GM23248 (cell line): ENCODE data around the gene ZMYND19.

Experiments
- EZH2 ChIP-seq: fragments of 200-600 bp; sonication (generic); IDR thresholded peaks from 2 replicates; pipeline ENCODE4 v1.6.1; 2018; ENCODE audit warnings: antibody characterized with exemption, mild to moderate bottlenecking; ENCODE audit not compliant: insufficient read depth, poor library complexity, severe bottlenecking
- EZH2phosphoT487 ChIP-seq: fragments of 200-600 bp; sonication (generic); IDR thresholded peaks from 2 replicates; pipeline ENCODE4 v1.6.1; 2018; ENCODE audit warnings: antibody characterized with exemption, moderate library complexity, mild to moderate bottlenecking, low read depth; ENCODE audit not compliant: insufficient read depth

DNA sequence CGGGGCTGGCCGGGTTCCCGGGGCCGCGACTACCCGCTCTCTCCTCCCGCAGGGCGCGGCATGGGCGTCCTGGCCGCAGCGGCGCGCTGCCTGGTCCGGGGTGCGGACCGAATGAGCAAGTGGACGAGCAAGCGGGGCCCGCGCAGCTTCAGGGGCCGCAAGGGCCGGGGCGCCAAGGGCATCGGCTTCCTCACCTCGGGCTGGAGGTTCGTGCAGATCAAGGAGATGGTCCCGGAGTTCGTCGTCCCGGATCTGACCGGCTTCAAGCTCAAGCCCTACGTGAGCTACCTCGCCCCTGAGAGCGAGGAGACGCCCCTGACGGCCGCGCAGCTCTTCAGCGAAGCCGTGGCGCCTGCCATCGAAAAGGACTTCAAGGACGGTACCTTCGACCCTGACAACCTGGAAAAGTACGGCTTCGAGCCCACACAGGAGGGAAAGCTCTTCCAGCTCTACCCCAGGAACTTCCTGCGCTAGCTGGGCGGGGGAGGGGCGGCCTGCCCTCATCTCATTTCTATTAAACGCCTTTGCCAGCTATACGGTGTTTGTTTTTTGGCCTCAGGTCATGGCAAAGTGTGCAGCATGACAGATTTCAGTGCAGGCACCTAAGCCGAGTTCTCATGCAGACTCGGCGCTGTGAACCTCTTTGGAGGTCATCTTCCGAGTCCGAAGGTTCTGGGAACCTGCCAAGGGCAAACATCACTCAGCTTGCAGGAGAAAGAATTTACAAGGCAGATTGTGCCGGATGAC, 38.1 kb downstream of the ZMYND19 start:
- TF ChIP-seq EZH2 (no peak), EZH2phosphoT487 (no peak)
